Hepatic stellate cell (primary cell): Measurements from ENCODE around the gene MPC1L.
"Not testable (repeated sequence)": the region's sequence is repeated elsewhere in the genome, so short reads cannot be mapped to it uniquely, and the experiment has no call there.

ENCODE experiments used
- DNase-seq: peaks from one replicate; pipeline ENCODE4 v3.0.0; 2011; ENCODE audit warnings: low spot score

The MPC1L gene

GRCh38 chrX:40623139-40623536 lies at the start of gene MPC1L:
Gene MPC1L, plus strand, starts transcription at chrX:40623428. Its CDS starts 138 bp downstream, at chrX:40623566.
- DNase-seq = no peak

GRCh38 chrX:40573763-40574162 lies 49.5 kb upstream of the MPC1L start:
- no peak for DNase-seq

DNA sequence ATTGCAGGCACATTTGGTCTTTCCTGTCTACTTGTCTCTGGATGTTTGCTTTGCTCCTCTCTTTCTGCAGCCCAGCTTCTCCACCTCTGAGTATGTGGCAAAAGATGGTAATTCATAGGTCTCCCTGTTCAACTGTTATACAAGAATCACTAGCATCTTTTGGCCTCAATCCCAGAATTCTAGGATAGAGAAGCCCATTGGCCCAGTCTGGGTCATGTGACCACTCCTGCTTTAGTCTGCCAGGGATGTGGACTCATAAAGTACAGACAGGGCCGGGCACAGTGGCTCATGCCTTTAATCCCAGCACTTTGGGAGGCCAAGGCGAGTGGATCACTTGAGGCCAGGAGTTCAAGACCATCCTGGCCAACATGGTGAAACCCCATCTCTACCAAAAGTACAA lies 47.8 kb upstream of the MPC1L start:
- DNase-seq = peak; percentile 37

GRCh38 chrX:40576291-40576690 lies 46.9 kb upstream of the MPC1L start:
- no peak for DNase-seq

GRCh38 chrX:40578039-40578695 lies 45.1 kb upstream of the MPC1L start:
- DNase-seq = no peak

DNA sequence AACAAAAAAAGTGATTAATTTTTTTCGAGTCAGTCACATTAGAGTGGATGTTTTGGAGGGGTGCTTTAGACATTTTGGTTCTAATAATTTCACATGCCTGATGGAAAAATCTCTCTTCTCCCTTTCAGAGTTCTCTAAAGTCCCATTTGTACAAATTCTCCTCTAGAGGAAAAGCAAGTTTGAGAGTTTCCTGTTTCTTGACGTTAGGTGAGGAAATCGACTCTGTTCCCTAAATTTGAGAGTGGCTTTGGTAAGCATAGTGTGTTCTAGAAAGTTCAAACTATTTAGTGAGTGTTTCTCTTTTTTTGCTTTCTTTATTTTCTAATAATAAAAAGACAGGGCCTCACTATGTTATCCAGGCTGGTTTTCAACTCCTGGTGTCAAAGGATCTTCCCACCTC lies 44.1 kb upstream of the MPC1L start:
- DNase-seq = no peak

DNA sequence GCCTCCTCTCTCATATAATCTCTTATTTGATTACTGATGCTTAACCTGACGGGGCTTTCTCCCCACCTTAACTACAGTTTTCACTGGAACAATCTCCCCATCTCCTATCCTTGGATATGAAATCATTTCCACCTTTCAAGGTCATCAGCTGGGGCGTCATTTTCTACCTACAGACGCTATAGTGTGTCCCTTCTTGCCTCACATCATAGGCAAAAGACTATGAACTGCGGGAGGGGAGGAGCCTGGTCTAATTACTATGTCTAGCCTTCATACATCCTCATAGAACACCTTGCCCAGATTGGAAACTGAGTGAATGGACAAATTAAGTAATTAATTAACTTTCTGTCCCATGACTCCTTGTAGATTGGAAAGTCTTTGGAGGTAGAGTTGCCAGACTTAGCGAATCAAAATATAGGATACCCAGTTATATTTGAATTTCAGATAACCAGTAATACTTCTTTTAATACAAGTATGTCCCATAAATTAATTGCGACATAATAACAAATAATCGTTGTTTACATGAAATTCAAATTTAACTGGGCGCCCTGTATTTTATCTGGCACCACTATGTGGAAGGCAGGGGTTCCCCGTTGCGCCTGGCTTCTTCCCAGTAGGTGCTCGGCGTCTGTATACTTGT lies 43.2 kb upstream of the MPC1L start:
- DNase-seq = no peak

GRCh38 chrX:40580537-40581335 lies 42.5 kb upstream of the MPC1L start, which contains the start of gene ATP6AP2:
Gene ATP6AP2, plus strand, starts transcription at chrX:40580970. Its CDS starts 96 bp downstream, at chrX:40581066.
- DNase-seq = peak; percentile 88

DNA sequence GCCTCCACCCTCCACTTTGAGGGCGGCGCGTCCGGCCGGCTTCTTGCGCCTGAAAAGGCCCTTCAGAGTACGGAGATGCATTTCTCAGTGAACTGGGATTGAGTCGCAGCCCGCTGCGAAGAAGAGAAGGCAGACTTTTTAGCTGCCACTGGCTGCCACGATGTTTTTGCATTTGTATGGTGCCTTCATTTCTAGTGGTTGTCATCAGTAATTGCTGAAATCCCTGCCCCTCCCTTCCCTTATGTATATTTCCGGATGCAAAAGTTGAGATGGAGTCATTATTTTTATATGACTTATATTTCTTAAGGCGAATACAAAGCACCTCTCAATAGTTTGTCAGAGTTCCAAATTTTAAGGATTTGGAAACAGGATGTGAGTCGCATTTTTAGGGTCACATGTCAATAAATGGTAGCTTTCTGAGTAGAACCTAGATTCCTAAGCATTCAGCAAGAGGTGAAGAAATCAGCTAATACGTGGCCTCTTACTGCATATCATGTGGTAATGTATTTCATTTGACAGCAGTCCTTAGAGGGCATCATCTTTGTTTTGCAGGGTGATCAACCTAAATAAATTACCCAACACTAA lies 41.8 kb upstream of the MPC1L start:
- peak; percentile 14 for DNase-seq

- DNase-seq = not testable (repeated sequence)
Measured at GRCh38 chrX:40582178-40582577, 41.0 kb upstream of the MPC1L start.

DNA sequence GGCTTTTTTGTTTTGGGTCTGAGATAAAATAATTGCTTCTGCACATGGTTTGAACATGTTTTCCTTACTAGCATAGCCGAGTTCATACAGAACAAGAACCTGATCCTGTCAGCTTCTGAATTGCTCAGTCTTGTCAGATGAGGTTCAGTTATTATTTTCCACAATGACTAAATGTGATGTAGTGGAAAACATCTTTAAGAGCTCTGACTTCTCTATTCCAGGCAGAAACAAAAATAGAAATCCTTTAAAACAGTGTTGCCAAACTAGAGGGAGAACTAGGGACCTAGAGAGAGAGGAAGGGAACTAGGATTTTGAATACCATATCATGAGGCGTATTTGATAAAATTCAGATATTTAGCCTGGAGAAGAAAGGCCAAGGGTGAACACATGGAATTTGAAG lies 40.4 kb upstream of the MPC1L start:
- no peak for DNase-seq

DNA sequence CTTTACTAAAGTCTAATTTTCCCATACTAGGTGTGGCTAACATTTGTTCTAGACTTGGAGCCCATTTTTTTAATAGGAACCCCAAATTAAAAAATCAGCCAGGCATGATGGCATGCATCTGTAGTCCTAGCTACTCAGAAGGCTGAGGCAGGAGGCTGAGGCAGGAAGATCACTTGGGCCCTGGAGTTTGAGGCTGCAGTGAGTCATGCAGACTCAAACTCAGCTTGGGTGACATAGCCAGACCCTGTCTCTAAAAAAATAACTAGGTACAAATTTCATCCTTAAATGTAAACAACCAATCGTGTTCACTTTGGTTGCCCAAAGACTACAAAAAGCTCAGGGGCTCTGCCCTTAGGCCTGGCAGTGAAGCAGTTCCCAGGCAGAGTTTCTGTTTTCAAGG lies 35.6 kb upstream of the MPC1L start:
- DNase-seq = not testable (repeated sequence)

DNA sequence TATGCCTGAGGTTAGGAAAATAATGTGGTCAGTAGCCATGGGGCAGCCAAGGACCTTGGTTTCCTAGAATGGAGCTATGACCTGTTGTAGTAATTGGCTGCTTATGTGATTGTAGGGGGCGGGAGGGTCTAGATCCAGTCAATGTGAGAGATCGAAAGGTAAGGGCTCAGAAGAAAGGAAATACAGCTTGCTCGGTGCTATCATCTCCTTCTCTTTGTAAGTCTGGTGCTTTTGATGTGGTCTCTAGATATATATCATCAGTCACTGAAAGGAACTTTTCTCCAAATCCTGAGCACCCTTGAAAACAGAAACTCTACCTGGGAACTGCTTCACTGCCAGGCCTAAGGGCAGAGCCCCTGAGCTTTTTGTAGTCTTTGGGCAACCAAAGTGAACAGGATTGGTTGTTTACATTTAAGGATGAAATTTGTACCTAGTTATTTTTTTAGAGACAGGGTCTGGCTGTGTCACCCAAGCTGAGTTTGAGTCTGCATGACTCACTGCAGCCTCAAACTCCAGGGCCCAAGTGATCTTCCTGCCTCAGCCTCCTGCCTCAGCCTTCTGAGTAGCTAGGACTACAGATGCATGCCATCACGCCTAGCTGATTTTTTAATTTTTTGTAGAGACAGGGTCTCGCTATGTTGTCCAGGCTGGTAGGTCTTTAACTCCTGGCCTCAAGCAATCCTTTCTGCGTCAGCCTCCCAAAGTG lies 33.5 kb upstream of the MPC1L start:
- DNase-seq = not testable (repeated sequence)

- no peak for DNase-seq
Measured at GRCh38 chrX:40603446-40603845, 19.8 kb upstream of the MPC1L start.

DNA sequence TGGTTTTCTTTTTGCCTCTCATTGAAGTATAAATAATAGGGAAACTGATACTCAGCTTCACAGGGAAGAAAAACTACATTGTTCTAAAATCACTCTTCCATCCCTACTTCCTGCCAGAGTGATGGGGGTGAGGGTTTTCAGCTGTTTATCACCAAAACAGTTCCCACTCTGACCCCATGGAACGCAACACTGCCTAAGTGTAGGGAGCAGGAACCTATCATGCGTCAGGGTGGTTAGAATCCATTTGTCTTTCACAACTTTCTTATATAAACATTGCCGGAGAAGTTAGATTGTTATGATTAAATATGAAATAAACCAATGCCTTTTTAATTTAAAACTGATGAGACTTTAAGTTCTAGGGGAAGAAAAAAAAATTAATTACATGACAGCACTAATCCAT lies 15.8 kb upstream of the MPC1L start:
- DNase-seq = no peak

- DNase-seq = no peak
Measured at GRCh38 chrX:40612511-40612910, 10.7 kb upstream of the MPC1L start.

- no peak for DNase-seq
Measured at GRCh38 chrX:40615976-40616375, 7.3 kb upstream of the MPC1L start.

DNA sequence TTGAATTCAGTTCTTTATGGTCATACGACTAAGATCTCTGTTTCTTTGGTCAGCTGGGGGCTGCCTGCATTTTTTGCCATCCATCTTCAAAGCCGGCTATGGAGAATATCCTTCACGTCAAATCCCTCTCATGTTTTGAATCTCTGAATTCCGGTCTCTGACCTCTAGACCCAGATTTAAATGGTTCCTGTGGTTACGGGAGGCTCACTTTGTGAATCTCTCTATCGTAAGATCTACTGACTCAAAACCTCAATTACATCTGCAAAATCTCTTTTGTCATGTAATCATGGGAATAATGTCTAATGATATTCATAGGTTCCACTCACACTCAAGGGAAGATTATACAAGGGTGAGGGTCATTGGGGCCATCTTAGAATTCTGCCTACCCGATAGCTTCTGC lies 5.7 kb upstream of the MPC1L start:
- DNase-seq = no peak

DNA sequence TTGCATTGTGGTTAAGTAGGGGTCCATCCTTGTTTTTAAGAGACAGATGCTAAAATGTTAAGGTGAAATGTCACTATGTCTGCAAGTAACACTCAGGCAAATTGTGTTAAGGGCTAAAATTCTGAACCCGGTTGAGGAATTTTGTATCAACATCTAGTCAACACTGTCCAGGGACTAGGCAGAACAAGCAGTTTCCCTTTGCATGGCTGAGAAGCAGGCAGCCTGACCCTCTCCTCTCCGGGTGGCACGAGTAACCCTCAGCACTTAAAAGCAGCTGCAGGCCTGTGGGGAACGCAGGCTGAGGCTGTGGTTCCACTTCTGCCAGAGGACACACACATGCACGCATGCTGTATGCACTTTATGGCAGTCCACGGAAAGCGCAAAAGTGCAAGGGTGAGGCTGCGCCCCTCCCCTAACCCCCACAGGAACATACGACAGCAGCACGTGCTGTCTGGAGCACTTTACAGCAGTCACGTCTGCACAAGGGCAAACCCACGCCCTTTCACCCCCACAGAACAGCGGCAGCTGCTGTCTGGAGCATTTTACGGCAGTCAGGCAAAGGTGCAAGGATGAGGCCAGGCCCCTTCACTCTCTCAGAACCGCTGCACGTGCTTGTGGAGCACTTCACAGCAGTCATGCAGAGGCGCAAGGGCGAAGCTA lies 619 bp upstream of the MPC1L start:
- no peak for DNase-seq

DNA sequence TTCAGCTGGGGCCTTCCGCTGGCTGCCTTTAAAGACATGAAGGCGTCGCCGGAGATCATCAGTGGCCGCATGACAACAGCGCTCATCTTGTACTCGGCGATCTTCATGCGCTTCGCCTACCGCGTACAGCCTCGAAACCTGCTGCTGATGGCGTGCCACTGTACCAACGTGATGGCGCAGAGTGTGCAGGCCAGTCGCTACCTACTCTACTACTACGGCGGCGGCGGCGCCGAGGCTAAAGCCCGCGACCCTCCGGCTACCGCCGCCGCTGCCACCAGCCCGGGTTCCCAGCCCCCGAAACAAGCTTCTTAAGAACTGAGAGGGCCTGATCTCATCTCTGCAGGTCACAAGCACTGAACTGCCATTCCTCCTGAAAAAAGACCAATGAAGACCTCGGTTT lies 437 bp downstream of the MPC1L start:
- DNase-seq = no peak

DNA sequence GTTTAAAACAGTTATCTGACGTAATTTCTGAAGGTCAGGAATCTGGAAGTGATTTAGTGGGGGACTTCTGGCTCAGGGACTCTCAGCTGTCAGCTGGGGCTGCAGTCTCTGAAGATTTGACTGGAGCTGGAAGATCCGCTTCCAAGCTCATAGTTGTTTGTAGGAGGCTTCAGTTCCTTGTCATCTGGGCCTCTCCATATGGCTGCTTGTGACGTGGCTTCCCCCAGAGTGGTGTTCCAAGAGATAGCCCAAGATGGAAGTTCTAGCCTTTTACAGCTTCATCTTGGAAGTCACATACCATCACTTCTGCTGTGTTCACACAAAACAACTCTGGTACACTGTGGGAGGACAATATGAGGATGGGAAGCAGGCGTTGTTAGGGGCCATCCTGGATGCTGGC lies 2.1 kb downstream of the MPC1L start:
- no peak for DNase-seq

DNA sequence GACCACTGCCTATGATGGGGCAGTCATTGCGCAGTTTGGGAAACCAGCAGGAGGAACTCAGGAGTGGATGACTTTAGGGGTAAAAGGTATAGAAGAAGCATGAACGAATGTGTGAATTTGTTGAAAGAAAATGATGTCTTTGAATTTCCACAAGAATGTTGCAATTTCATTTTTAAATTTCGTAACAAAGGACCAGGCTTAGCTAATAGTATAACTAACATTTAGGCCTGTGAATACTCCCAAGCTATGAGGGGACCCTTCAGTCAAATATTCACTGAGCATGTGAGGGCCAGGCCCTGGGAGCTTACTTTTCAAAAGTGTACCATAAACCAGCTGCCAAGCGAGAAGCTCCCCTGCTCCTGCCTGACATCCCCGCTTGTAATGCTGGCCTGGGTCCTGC lies 5.3 kb downstream of the MPC1L start:
- no peak for DNase-seq
